Measurements from ENCODE around the gene NADK2.

- TF ChIP-seq CTCF (IDR thresholded peaks at IDR 0.05; ENCODE audit: insufficient read depth, low read depth, low read length) (no peak), EZH2 (IDR thresholded peaks at IDR 0.05; ENCODE audit: insufficient read depth, low read length) (no peak)
Measured at GRCh38 chr5:36208786-36209185, 32.9 kb downstream of the NADK2 start.

Data from astrocyte (in vitro differentiated cells and primary cell).